Stimulated activated naive B cell treated with anti-CD40 and anti-IgM and Interleukin-4, amounts not matched to agents 10 μg/mL and 1 μg/mL and 100 μg/mL, for 72 hours (primary cell): ENCODE data around the gene KRTAP9-4.

Source experiments
- ATAC-seq, 2 donors: fragments of 150-1000 bp; cut with Tn5 transposase; replicated peaks; 2 replicates each; pipeline ENCODE4 v1.10.0; 2021; ENCODE audit warnings: moderate library complexity in 1 of 2
- DNase-seq: peaks from one replicate; pipeline ENCODE4 v3.0.0; 2021
- H3K27ac Mint-ChIP-seq: one replicate; pipeline ENCODE4 v1.8.0; 2022; ENCODE audit warnings: mild to moderate bottlenecking, mixed read lengths
- H3K27me3 Mint-ChIP-seq, 2 donors: one replicate each; pipeline ENCODE4 v1.8.0; 2022; ENCODE audit warnings: mixed read lengths in 2 of 2
- H3K36me3 Mint-ChIP-seq, 2 donors: one replicate each; pipeline ENCODE4 v1.8.0; 2022; ENCODE audit warnings: mixed read lengths in 2 of 2, mild to moderate bottlenecking in 1 of 2
- H3K4me1 Mint-ChIP-seq, 2 donors: one replicate each; pipeline ENCODE4 v1.8.0; 2022; ENCODE audit warnings: mixed read lengths in 2 of 2, mild to moderate bottlenecking in 1 of 2
- H3K4me3 Mint-ChIP-seq, 2 donors: one replicate each; pipeline ENCODE4 v1.8.0; 2022; ENCODE audit warnings: mild to moderate bottlenecking in 2 of 2, mixed read lengths in 2 of 2, moderate library complexity in 1 of 2
- H3K9me3 Mint-ChIP-seq, 2 donors: one replicate each; pipeline ENCODE4 v1.8.0; 2022; ENCODE audit warnings: mixed read lengths in 2 of 2, mild to moderate bottlenecking in 1 of 2

Gene KRTAP9-4

DNA sequence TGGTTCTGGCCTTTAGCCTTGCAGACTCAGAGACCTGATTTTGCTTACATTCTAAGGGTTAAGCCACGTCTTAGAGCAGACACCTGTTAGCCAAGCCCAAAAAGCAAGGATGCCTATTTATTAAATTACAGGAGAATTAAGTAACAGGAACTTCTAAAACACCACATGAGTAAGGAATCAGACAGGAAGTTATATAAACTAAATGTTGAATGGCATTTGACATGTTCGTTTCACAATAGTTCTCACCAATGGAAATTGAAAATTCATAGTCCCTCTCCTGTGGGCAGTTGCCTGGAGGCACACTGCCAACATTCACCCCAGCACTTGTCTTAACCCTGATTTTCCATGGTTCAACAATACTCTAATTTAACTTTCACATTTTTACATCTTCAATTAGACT is 35.1 kb downstream of the KRTAP9-4 start:
- no peak for DNase-seq
- peaks cover 0 to 5% of the 10 kb centered on the region in 2 donors for H3K4me1 Mint-ChIP-seq
- no peak for ATAC-seq
- H3K27me3 Mint-ChIP-seq, result peaks cover 0 to 8% of the 10 kb centered on the region in 2 donors
- no peak overlapping the region for H3K27ac Mint-ChIP-seq
- peaks cover 0 to 2% of the 10 kb centered on the region in 2 donors for H3K9me3 Mint-ChIP-seq
- H3K36me3 Mint-ChIP-seq, result no peaks in the 10 kb centered on the region
- no peak overlapping the region for H3K4me3 Mint-ChIP-seq

DNA sequence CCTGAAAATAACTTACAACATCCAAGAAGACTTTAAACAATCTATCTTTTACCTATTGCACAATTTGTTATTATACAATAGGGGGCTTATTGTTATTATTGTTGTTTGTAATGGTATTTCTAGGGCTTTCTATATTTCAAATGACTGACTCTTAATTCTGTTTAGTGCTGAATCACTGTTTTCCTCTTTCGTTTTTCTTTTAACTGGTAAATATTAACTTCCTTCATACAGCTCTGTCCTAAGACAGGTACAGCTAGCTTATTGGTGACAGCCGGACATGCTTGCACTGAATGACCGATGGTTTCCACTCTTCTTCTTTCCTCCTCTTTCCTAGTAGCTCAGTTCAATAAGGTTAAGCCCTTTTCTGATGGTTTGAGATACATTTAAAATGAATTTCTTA is 37.6 kb downstream of the KRTAP9-4 start:
- H3K4me1 Mint-ChIP-seq, result peaks cover 0 to 5% of the 10 kb centered on the region in 2 donors
- no peak overlapping the region for H3K4me3 Mint-ChIP-seq
- H3K9me3 Mint-ChIP-seq, result no peaks in the 10 kb centered on the region
- H3K36me3 Mint-ChIP-seq, result no peaks in the 10 kb centered on the region
- ATAC-seq (no peak), DNase-seq (no peak)
- H3K27me3 Mint-ChIP-seq, result peaks cover 0 to 2% of the 10 kb centered on the region in 2 donors
- no peak overlapping the region for H3K27ac Mint-ChIP-seq

DNA sequence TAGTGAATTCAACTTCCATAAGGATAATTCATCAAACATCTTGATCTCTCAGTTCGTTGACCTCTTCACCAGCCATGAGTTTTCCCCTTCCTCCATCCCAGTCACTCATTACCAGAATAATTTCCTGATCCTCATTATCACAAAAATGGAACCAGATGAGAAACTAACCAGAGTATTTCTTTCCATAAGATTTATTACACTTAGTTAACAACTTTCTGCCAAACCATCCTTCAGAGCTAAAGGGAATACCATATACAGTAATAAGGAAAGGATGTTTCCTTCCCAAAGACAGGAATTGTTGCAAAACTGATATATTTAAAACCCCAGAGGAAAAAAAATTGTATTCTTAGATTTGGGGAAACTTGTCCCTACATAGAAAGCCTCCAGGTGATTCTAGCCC is 44.5 kb downstream of the KRTAP9-4 start:
- H3K36me3 Mint-ChIP-seq, result no peaks in the 10 kb centered on the region
- DNase-seq, result no peak
- no peak for ATAC-seq
- peaks cover 0 to 2% of the 10 kb centered on the region in 2 donors for H3K4me1 Mint-ChIP-seq
- no peak overlapping the region for H3K27ac Mint-ChIP-seq
- no peaks in the 10 kb centered on the region for H3K9me3 Mint-ChIP-seq
- H3K4me3 Mint-ChIP-seq, result no peak overlapping the region
- peaks cover 0 to 10% of the 10 kb centered on the region in 2 donors for H3K27me3 Mint-ChIP-seq

DNA sequence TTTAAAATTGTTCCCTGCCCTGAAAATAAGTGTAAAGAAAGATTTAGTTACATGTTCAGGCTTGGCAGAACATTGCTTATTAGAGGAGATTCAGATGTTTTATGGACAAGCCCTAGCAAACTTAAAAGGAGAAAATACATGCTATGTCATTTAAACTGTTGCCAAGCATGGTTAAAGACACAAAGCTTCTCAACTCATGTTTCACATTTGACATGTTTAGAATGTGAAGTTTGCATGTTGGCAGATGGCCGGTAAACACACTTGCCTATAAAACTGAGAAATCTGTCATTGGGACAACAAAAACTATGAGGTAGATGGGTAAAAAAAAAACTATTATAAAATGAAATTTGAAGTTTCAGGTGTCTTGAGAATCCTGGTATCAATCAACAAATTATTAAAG is 47.4 kb downstream of the KRTAP9-4 start:
- Mint-ChIP-seq H3K9me3 (no peaks in the 10 kb centered on the region), H3K27me3 (peaks cover 0 to 10% of the 10 kb centered on the region in 2 donors), H3K4me3 (no peak overlapping the region), H3K27ac (no peak overlapping the region), H3K36me3 (peaks cover 0 to 4% of the 10 kb centered on the region in 2 donors), H3K4me1 (peaks cover 0 to 4% of the 10 kb centered on the region in 2 donors)
- ATAC-seq (no peak), DNase-seq (no peak)

DNA sequence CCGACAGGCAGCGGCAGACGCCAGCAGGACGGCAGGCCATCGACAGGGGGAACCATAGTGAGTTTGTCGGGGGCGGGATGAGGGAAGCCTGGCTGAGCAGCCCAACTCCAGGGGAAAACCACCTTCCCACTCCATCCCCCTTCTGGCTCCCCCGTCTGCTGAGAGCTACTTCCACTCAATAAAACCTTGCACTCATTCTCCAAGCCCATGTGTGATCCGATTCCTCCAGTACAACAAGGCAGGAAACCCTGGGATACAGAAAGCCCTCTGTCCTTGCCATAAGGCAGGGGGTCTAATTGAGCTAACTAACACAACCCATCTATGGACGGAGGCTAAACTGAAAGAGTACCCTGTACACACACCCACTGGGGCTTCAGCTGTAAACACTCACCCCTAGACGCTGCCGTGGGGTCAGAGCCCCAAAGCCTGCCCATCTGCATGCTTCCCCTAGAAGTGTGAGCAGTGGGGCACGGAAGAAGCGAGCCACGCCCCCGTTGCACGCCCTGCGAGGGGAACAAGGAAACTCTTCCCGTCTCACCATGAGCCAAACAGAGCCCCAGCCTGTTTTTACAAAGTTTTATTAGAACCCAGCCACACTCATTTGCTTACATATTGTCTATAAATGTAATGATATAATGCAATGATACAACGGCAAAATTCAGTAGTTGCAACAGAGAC is 49.1 kb downstream of the KRTAP9-4 start:
- H3K9me3 Mint-ChIP-seq, result no peaks in the 10 kb centered on the region
- H3K27me3 Mint-ChIP-seq, result no peaks in the 10 kb centered on the region
- H3K4me1 Mint-ChIP-seq, result peaks cover 2 to 5% of the 10 kb centered on the region in 2 donors
- no peak for DNase-seq
- no peak for ATAC-seq
- no peak overlapping the region for H3K4me3 Mint-ChIP-seq
- H3K36me3 Mint-ChIP-seq, result peaks cover 0 to 4% of the 10 kb centered on the region in 2 donors
- H3K27ac Mint-ChIP-seq, result no peak overlapping the region
